Non-pigmented ciliary epithelial cell (primary cell): ENCODE results near the gene KCNMA1.

Experiments
- DNase-seq: peaks from one replicate; pipeline ENCODE4 v3.0.0-alpha.2; 2010; ENCODE audit warnings: low read depth

The KCNMA1 gene

GRCh38 chr10:77079592-77080300 is 557.9 kb downstream of the KCNMA1 start:
- no peak for DNase-seq

GRCh38 chr10:77077316-77077945 is 560.2 kb downstream of the KCNMA1 start:
- DNase-seq: no peak

- no peak for DNase-seq
Observed at GRCh38 chr10:77075926-77076325, 561.7 kb downstream of the KCNMA1 start.

GRCh38 chr10:77074104-77074624 is 563.4 kb downstream of the KCNMA1 start:
- no peak for DNase-seq

GRCh38 chr10:77073663-77073960 is 564.0 kb downstream of the KCNMA1 start:
- no peak for DNase-seq

- no peak for DNase-seq
Observed at GRCh38 chr10:77072836-77073662, 564.6 kb downstream of the KCNMA1 start.

- DNase-seq: no peak
Observed at GRCh38 chr10:77072361-77072835, 565.2 kb downstream of the KCNMA1 start.

- DNase-seq: no peak
Observed at GRCh38 chr10:77071956-77072355, 565.7 kb downstream of the KCNMA1 start.

GRCh38 chr10:77071001-77071511 is 566.6 kb downstream of the KCNMA1 start:
- DNase-seq: no peak

GRCh38 chr10:77070346-77070745 is 567.3 kb downstream of the KCNMA1 start:
- DNase-seq: no peak

GRCh38 chr10:77068969-77069368 is 568.6 kb downstream of the KCNMA1 start:
- no peak for DNase-seq

GRCh38 chr10:77068272-77068671 is 569.3 kb downstream of the KCNMA1 start:
- no peak for DNase-seq

GRCh38 chr10:77062381-77062780 is 575.2 kb downstream of the KCNMA1 start:
- no peak for DNase-seq

- no peak for DNase-seq
Observed at GRCh38 chr10:77060913-77061312, 576.7 kb downstream of the KCNMA1 start.

GRCh38 chr10:77056650-77057049 is 581.0 kb downstream of the KCNMA1 start:
- DNase-seq: no peak

- no peak for DNase-seq
Observed at GRCh38 chr10:77052593-77052992, 585.0 kb downstream of the KCNMA1 start.

GRCh38 chr10:77051837-77052236 is 585.8 kb downstream of the KCNMA1 start:
- no peak for DNase-seq

GRCh38 chr10:77049896-77050295 is 587.7 kb downstream of the KCNMA1 start:
- peak; percentile 8 for DNase-seq

GRCh38 chr10:77049146-77049545 is 588.5 kb downstream of the KCNMA1 start:
- no peak for DNase-seq

GRCh38 chr10:77045085-77045484 is 592.5 kb downstream of the KCNMA1 start:
- DNase-seq: no peak

- DNase-seq: no peak
Observed at GRCh38 chr10:77043420-77043763, 594.2 kb downstream of the KCNMA1 start.

- no peak for DNase-seq
Observed at GRCh38 chr10:77042706-77043419, 594.7 kb downstream of the KCNMA1 start.
